Sciatic nerve (tissue), 2 donors: ENCODE data around the gene WNT3A. TPM values are rescaled to one million over a fixed set of nuclear protein-coding genes. Genes with fewer than 3 reads are reported as not detected.

Experiments
- ATAC-seq: fragments of 200-7000 bp; cut with Tn5 transposase; one replicate; pipeline ENCODE4 v1.9.1; 2020; ENCODE audit warnings: mild to moderate bottlenecking, moderate library complexity
- DNase-seq: peaks from one replicate; pipeline ENCODE4 v3.0.0-alpha.2; 2020; ENCODE audit warnings: low spot score
- intact Hi-C: fragments of 100-400 bp; cut with DNase I; formaldehyde crosslinking; loops from one replicate; pipeline ENCODE4 v1.14.2; 2022
- total RNA-seq: library from RNA; stranded (reverse); fragmentation: NEBNext Ultra II Directional; extraction: Animal tissue kit (Norgen Biotek cat#: 25700); gene quantifications from one replicate; pipeline ENCODE4 v1.2.1, GENCODE V29; 2021
- donor health status: DM: no; HTN: no; CAD: no.
- donor health status: DM: no; HTN: no; CAD: no.

The WNT3A gene
- total RNA-seq, 1 donor from 2014 or later: not detected

- peak; percentile 33 for DNase-seq
- intact Hi-C loops: no loop called here
- ATAC-seq: no peak
These were observed 32.5 kb downstream of the WNT3A start for GRCh38 chr1:228039006-228039903.

GRCh38 chr1:228039986-228040385 lies 33.2 kb downstream of the WNT3A start:
- DNase-seq: peak; percentile 12
- intact Hi-C loops: no loop called here
- ATAC-seq: no peak

- ATAC-seq: no peak
These were observed 34.5 kb downstream of the WNT3A start for GRCh38 chr1:228041316-228041715.

GRCh38 chr1:228042508-228042907 lies 35.7 kb downstream of the WNT3A start:
- no peak for DNase-seq

More at GRCh38 chr1:228041316-228041715, 34.5 kb downstream of the WNT3A start:
- intact Hi-C loops: no loop called here
- no peak for DNase-seq

GRCh38 chr1:228043281-228043848 lies 36.6 kb downstream of the WNT3A start:
- ATAC-seq (no peak), DNase-seq (peak; percentile 14)

More at GRCh38 chr1:228042508-228042907, 35.7 kb downstream of the WNT3A start:
- no peak for ATAC-seq
- intact Hi-C loops: no loop called here

GRCh38 chr1:228044961-228045360 lies 38.2 kb downstream of the WNT3A start:
- ATAC-seq (no peak), DNase-seq (no peak)
- intact Hi-C loops: no loop called here

More at GRCh38 chr1:228043281-228043848, 36.6 kb downstream of the WNT3A start:
- intact Hi-C loops: no loop called here

- ATAC-seq (no peak), DNase-seq (no peak)
- intact Hi-C loops: no loop called here
These were observed 38.6 kb downstream of the WNT3A start for GRCh38 chr1:228045405-228045804.

- intact Hi-C loops: no loop called here
- no peak for ATAC-seq
- no peak for DNase-seq
These were observed 39.1 kb downstream of the WNT3A start for GRCh38 chr1:228045871-228046270.

GRCh38 chr1:228046421-228047182 lies 39.8 kb downstream of the WNT3A start:
- ATAC-seq (no peak), DNase-seq (no peak)
- intact Hi-C loops: no loop called here

GRCh38 chr1:228047183-228047466 lies 40.3 kb downstream of the WNT3A start:
- no peak for ATAC-seq
- no peak for DNase-seq
- intact Hi-C loops: no loop called here

GRCh38 chr1:228048120-228048519 lies 41.3 kb downstream of the WNT3A start:
- DNase-seq: no peak
- ATAC-seq: no peak
- intact Hi-C loops: no loop called here

- intact Hi-C loops: no loop called here
- no peak for DNase-seq
- no peak for ATAC-seq
These were observed 42.0 kb downstream of the WNT3A start for GRCh38 chr1:228048659-228049298.

GRCh38 chr1:228050571-228051231 lies 43.9 kb downstream of the WNT3A start:
- ATAC-seq (no peak), DNase-seq (no peak)
- intact Hi-C loops: no loop called here

- ATAC-seq: no peak
- intact Hi-C loops: no loop called here
- peak; percentile 44 for DNase-seq
These were observed 51.6 kb downstream of the WNT3A start for GRCh38 chr1:228058172-228058948.

- intact Hi-C loops: no loop called here
- ATAC-seq (no peak), DNase-seq (peak; percentile 59)
These were observed 52.3 kb downstream of the WNT3A start for GRCh38 chr1:228058949-228059633.

- intact Hi-C loops: no loop called here
- ATAC-seq: peak; percentile 16
- DNase-seq: peak; percentile 61
These were observed 53.0 kb downstream of the WNT3A start for GRCh38 chr1:228059634-228060457.
